Erythroblast (primary cell): Measurements from ENCODE around the gene GRB14.

Experiments used
- GATA1 ChIP-seq: IDR thresholded peaks from 2 replicates; pipeline ENCODE4 v1.6.1; 2011; ENCODE audit warnings: low read depth, mild to moderate bottlenecking, control low read depth, low read length, moderate library complexity
- POLR2A ChIP-seq: IDR thresholded peaks from 2 replicates; pipeline ENCODE4 v1.6.1; 2011; ENCODE audit warnings: mild to moderate bottlenecking, low read length

DNA sequence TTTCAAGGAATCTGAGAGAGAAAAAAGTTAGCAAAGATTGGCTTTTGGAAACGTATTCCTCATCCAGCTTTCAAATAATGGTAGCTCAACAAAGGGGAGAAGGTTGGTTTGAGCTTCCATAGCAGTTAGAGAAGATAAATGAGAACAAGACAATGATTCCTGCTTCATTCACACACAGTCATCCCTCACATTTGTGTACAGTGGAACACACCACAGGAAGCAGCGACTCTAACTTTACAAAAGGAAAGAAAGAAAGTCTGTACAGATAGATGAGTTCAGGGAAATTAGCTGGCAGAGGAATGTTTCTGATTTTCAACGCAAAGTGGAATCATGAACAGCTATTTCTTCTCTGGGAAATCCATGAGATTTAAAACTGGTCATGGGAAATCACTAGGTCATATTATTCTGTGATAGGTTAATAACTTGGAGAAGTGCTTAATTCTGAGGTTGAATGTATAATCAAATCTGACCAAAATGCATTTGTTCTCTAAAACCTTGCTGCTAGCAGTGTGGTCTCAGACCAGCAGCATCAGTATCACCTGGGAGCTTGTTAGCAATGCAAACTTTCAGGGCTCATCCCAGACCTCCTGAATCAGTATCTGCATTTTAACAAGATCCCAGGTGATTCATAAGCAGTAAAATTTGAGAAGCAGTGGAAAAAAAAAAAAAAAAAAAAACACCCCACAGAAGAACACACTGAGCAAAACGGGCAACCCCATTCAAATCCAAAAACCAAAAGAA is 112.0 kb downstream of the GRB14 start:
- TF ChIP-seq POLR2A, result no peak
- TF ChIP-seq GATA1, result no peak
